Glomerular visceral epithelial cell (primary cell): ENCODE results near the gene SSH2.
A peak's percentile ranks its signal among the peaks of the same experiment; 100 is the strongest.
"Not testable (repeated sequence)": the region's sequence is repeated elsewhere in the genome, so short reads cannot be mapped to it uniquely, and the experiment has no call there.

Experiments used
- DNase-seq: peaks from one replicate; pipeline ENCODE4 v3.0.0-alpha.2; 2016; ENCODE audit errors: extremely low spot score

Gene SSH2

DNA sequence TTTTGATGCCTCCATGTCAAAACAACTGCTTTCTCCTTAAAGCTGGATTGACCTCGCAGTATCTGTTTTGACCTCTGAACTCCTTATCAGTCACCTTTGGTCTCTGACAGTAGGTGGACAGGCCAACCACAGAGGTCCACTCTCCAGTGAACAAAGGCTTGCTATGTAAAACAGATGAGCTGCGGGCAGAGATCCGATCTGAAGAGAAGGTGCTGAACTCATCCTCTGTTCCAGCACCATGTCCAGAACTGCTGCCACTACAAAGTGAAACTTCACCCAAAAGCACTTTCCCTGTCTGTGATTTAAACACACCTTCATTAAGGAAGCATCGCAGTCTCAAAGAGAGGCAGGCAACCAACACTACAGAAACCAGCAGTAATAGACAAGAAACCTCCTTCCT, 190.0 kb downstream of the SSH2 start:
- no peak for DNase-seq

DNA sequence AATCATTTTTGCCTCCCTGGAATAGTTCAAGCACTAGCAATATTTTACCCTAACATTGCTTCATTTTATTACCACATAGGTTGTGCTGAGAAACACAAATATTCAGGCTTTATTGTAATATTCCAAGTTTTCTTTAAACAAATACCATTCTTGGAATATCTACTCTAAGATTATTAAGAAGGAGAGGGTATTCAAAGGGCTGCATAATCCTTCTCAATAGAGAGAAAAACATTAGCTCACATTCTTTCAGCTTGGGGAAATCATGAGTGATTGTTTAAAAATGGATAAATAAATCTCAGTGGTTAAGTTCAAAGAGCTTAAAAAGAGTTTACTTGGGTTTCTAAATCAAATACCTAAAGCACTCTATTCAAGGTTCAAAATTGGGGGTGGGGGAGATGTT, 195.4 kb downstream of the SSH2 start:
- no peak for DNase-seq

GRCh38 chr17:29733166-29733565, 196.9 kb downstream of the SSH2 start:
- DNase-seq = no peak

DNA sequence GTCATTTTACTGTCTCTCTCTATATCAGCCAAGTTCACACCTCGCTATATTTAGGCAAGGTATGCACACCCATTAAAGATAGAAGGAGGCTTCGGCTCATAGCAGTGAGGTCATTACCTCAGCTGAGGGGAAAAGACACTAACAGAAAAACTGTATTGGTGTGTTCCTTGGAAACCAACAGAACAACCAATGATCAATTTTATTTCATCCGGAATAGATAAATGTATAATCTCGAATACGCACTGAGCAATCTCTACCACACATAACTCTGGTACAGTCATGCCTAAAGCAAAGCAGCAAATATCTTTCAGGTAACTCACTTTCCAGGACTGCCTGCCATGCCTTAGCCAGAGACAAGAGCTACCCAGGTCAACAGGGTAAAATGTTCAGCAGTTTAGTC, 197.4 kb downstream of the SSH2 start:
- peak; percentile 81 for DNase-seq

- DNase-seq = no peak
These were observed 197.8 kb downstream of the SSH2 start for GRCh38 chr17:29732209-29732608.

DNA sequence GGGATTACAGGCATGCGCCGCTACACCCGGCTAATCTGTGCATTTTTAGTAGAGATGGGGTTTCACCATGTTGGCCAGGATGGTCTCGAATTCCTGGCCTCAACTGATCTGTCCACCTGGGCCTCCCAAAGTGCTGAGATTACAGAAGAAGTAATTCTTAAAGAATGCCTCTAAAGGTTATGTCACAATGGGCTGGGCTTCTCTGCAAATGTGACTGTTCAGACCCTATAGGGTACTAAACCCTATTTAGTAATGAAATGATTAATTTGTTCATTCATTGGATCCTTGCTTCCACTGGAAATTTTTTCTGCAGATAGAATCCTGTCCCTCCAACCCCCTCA, 198.5 kb downstream of the SSH2 start:
- peak; percentile 8 for DNase-seq

DNA sequence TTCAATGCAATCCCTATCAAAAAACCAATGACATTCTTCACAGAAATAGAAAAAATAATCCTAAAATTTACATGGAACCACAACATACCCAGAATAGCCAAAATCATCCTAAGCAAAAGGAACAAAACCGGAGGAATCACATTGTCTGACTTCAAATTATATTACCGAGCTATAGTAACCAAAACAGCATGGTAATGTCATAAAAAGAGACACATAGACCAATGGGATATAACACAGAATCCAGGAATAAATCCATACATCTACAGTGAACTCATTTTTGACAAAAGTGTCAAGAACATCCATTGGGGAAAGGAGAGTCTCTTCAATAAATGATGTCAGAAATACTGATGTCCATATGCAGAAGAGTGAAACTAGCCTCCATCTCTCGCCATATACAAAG, 201.5 kb downstream of the SSH2 start:
- no peak for DNase-seq

- peak; percentile 55 for DNase-seq
These were observed 203.2 kb downstream of the SSH2 start for GRCh38 chr17:29726715-29727252.

GRCh38 chr17:29725408-29725807, 204.6 kb downstream of the SSH2 start:
- not testable (repeated sequence) for DNase-seq

DNA sequence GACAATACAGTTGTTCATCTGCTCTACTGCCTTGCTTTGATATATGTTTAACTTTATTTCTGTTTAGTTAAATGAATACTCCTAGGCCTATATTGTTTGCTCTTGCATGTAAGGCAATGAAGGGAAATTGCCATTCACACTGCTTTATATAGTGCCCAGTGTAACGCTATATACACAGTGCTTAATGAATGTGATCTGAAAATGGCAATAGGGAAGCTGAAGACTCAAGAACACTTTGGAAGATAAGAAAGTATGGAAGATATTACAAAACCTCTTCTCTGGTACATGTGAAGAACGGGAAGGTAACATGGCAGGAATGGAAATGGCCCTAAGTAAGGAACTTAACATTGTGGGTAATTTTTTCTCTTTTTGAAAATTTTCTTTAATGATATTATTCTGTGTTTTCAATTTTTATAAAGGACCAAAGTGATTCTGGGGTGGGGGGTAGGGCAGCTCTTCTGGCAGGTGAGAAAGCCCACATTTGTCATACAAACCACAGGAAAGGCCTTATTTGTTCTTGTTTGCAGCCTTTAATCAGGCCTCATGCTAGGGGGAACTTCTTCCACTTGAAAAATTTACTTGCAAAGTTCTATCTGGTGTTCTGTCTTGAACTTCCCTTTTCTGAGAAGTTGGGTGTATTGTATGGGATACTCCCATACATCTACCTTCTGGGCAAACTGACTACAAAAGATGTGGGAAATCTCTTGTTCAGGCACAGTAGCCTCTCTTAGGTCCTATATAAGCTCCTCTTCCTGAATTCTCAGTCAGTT, 206.6 kb downstream of the SSH2 start:
- DNase-seq = no peak

GRCh38 chr17:29722411-29723198, 207.4 kb downstream of the SSH2 start:
- DNase-seq = peak; percentile 50

- no peak for DNase-seq
These were observed 209.5 kb downstream of the SSH2 start for GRCh38 chr17:29720551-29720950.

- DNase-seq = no peak
These were observed 210.6 kb downstream of the SSH2 start for GRCh38 chr17:29719469-29719868.

DNA sequence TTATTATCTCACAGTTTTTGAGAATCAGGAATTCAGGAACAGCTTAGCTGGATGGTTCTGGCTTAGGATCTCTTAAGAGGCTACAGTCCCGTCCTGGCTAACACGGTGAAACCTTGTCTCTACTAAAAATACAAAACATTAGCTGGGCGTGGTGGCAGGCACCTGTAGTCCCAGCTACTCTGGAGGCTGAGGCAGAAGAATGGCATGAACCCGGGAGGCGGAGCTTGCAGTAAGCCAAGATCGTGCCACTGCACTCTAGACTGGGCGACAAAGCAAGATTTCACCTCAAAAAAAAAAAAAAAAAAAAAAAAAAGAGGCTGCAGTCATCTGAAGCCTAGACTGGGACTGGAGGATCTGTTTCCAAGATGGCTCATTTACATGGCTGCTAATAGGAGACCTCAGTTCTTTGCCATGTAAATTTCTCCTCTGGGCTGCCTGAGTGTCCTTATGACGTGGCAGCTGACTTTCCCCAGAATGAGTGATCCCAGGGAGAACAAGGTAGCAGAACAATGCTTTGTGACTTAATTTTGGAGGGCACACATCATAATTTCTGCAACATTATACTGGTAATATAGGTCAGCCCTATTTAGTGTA, 211.5 kb downstream of the SSH2 start:
- DNase-seq = no peak

- DNase-seq = no peak
These were observed 212.2 kb downstream of the SSH2 start for GRCh38 chr17:29717817-29718216.

DNA sequence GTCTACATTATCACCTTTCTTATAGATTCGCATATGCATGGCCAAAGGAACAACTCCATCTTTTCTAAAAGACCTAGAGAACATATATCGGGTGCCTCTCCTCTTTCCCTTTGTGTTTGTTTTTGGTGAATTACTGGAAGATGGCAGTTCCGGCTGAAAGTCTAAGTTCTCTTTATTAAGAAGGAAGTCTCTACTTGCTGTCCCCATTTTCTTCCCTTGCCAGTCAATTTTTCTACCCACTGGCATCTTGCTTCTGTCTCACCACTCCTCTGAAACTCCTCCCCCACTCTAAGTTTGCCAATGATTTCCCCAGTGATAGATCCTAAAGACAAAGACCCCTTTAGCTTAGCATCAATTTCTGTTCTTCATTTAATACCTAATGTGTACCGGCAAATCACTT, 213.5 kb downstream of the SSH2 start:
- DNase-seq = no peak

GRCh38 chr17:29715680-29716079, 214.3 kb downstream of the SSH2 start:
- no peak for DNase-seq

DNA sequence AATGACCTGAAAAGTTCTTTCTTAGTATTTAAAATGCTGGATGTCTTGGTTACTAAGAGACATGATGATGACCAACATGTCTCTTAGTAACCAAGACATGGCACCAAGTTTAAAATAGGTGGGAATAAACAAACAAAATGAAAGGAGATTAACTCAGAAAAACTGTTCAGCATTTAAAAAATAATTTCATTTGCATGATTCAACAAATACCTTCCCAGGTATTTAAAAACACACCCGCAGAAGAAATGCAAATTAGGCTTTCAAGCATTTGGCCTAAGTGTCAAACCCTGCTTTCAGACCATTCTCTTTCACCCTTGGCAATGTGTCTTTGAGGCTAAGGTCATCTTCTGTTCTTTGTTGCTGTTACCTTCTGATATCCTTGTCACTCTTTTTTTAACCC, 215.9 kb downstream of the SSH2 start:
- DNase-seq = no peak

GRCh38 chr17:29713626-29714025, 216.4 kb downstream of the SSH2 start:
- DNase-seq = no peak

DNA sequence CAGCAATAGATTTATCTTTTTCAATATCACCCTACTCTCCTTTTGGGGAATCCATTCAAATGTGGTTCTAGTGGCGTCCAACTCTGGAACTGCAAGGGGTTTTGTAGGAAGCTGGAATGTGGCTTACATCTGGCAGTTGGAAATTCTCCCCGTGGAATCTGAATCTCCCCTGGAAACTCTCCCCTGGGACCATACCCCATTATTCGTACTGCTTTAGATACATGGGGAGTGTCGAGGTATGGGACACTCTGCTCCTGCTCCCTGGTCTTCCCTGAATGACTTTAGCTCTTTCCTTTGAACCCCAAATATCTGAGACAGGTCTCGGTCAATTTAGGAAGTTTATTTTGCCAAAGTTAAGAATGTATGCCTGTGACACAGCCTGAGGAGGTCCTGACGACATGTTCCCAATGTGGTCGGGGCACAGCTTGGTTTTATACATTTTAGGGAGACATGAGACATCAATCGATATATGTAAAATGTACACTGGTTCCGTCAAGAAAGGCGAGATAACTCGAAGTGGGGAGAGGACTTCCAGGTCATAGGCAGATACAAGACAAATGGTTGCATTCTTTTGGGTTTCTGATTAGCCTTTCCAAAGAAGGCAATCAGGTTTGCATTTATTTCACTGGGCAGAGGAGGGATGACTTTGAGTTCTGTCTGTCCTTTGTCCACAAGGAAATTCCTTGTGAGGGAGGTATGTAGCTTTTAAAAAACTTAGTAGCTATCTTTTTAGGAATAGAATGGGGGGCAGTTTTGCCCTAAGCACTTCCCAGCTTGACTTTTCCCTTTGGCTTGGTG, 218.2 kb downstream of the SSH2 start:
- DNase-seq = no peak

- peak; percentile 70 for DNase-seq
These were observed 219.1 kb downstream of the SSH2 start for GRCh38 chr17:29710891-29711418.

- peak; percentile 45 for DNase-seq
These were observed 219.5 kb downstream of the SSH2 start for GRCh38 chr17:29710520-29710884.
